NCI-H460 (cell line): ENCODE data around the gene PRR18. TPM values are rescaled to one million over a fixed set of nuclear protein-coding genes. Genes with fewer than 3 reads are reported as not detected.

Experiments
- total RNA-seq: library from RNA; depleted of rRNA; stranded (reverse); fragments of >200 nt; shearing (Covaris generic); gene quantifications from 2 replicates; pipeline ENCODE4 v1.2.3, GENCODE V29; 2014; rRNA removed

PRR18 gene
- total RNA-seq, 1 experiment from 2014 or later: 0.35 TPM

Other genes starting within 250 kb of the PRR18 start
- gene TBXT, start 140.5 kb downstream of the PRR18 start, total RNA-seq: 2,009 and 2,059 TPM in 2 replicates
- 42.2 and 50.7 TPM in 2 replicates for gene SFT2D1, start 34.2 kb upstream of the PRR18 start, total RNA-seq
- gene MPC1, start 74.5 kb upstream of the PRR18 start, total RNA-seq: 21.6 and 22.8 TPM in 2 replicates